ENCODE measurements around the gene C9orf43.

GRCh38 chr9:113388833-113389232 is 21.7 kb upstream of the C9orf43 start:
- no peak for TF ChIP-seq CTCF (IDR thresholded peaks at IDR 0.05)
- TF ChIP-seq EZH2 (IDR thresholded peaks at IDR 0.05): no peak
